Cortex of kidney (tissue), 1 donor: ENCODE data around the gene CTSA.

Source experiments
- DNase-seq: peaks from one replicate; lab custom pipeline; 2025; lab: John Stamatoyannopoulos, UW

Gene CTSA

DNA sequence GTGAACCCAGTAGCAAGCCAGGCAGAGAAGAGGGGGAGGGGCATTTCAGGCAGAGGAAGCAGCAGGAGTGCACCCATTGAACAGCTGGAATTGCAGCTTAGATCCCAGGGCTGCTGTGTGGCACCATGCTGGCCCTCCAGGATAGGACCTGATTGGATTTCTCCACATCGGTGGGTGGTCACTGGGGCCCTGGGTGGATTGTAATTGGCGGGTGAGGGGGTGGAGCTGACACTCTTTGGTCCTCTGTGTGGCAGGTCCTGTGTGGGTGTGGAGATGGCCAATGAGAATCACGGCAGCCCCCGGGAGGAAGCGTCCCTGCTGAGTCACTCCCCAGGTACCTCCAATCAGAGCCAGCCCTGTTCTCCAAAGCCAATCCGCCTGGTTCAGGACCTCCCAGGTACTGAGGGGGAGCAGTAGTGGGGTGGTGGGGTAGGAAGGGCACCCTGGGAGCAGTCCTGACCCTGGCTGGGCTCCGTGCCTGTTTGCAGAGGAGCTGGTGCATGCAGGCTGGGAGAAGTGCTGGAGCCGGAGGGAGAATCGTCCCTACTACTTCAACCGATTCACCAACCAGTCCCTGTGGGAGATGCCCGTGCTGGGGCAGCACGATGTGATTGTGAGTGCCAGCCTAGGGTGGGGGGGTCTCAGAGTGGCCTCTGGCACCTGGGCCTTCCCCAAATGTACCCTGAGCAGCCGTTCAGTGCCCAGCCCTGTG is 47.7 kb downstream of the CTSA start:
- no peak for DNase-seq

GRCh38 chr20:45940053-45940452 is 48.9 kb downstream of the CTSA start:
- no peak for DNase-seq

DNA sequence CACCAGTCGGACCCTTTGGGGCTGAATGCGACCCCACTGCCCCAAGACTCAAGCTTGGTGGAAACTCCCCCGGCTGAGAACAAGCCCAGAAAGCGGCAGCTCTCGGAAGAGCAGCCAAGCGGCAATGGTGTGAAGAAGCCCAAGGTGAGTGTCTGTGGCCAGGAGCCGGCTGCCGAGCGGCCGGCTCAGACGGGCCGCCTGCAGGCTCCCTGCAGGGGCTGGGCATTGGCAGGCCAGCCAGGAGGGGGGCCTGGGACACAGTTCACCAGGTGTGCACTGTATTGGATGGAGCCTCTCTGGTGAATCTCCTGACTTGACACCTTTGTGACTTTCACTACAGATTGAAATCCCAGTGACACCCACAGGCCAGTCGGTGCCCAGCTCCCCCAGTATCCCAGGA is 49.3 kb downstream of the CTSA start:
- no peak for DNase-seq

DNA sequence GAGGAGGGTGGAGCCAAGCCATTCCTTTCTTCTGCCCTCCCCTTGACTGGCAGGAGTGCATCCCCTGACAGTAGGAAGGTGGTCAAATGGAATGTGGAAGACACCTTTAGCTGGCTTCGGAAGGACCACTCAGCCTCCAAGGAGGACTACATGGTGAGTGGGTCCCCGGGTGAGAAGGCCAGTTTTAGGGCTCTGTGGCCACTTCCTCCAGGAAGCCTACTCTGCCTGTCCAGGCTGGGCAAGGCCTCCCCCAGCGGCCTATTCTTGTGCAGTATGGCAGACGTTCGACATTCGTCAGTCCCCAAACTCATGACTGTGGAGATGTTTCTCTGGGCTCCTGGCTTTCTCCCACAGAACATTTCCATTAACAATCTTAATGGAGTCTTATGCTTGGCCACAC is 52.5 kb downstream of the CTSA start:
- no peak for DNase-seq

DNA sequence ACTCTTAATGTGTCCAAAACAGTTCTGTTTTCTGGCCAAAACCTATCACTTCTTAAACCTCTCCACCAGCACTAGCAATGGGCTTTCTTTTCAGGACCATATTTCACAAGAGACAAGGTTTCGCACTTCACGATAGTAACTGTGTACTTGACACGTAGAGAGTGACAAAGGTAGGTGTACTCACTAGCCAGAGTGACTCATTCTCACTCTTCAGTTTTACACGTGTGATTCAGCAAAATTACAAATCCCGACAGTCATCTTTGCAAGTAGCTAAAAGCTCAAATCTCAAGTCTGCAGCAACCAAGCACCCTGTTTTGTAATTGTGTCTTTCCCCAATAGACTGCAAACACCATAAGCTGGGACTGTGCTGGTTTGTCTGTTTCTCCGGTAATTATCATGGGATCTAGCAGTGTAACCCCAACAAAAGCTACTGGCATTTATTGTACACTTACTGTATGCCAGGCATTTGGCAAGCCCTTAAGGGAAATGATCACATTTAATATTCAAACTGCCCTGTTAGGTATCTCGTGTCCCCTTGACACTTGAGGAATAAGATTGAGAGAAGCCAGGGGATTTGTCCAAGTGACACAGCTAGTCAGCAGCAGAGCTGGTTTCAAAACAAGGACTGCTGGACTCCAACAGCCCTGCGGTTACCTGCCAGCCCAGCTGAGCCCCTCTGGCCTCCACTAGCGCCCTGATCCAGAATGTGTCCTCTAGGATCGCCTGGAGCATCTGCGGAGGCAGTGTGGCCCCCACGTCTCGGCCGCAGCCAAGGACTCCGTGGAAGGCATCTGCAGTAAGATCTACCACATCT is 53.2 kb downstream of the CTSA start:
- no peak for DNase-seq

- no peak for DNase-seq
These were observed 54.0 kb downstream of the CTSA start for GRCh38 chr20:45944965-45945677.

GRCh38 chr20:45945678-45946148 is 54.6 kb downstream of the CTSA start:
- no peak for DNase-seq

DNA sequence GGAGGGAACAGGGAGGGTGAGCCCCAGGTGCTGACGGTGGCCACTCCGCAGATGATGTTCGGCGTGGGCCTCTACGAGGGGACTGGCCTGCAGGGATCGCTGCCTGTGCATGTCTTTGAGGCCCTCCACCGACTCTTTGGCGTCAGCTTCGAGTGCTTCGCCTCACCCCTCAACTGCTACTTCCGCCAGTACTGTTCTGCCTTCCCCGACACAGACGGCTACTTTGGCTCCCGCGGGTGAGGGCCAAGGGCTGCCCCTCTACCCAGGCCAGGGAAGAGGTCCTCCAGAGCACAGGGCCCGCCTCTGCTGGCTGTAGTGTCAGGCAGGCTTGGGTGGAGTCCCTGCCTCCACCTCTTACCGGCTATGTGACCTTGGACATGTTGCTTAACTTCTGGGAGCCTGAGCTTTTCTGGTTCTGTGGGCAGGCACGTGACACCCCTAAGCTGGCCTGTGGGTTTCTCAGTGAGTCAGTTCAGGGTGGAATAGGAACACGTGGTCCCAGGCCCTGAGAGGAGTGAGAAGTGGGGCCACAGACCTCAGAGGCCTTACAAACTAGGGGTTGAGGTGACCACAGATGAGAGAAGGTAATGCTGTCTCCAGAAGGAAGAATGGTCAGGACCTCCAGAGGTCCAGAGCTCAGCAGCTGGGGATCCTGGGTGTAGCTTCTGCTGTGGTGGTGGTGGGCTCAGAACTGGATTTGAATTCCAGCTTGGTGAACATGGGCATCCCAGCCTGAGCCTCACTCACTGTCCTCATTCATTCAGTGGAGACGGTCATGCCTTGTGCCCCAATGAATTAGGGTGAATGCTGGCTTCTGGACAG is 55.2 kb downstream of the CTSA start:
- DNase-seq: no peak

DNA sequence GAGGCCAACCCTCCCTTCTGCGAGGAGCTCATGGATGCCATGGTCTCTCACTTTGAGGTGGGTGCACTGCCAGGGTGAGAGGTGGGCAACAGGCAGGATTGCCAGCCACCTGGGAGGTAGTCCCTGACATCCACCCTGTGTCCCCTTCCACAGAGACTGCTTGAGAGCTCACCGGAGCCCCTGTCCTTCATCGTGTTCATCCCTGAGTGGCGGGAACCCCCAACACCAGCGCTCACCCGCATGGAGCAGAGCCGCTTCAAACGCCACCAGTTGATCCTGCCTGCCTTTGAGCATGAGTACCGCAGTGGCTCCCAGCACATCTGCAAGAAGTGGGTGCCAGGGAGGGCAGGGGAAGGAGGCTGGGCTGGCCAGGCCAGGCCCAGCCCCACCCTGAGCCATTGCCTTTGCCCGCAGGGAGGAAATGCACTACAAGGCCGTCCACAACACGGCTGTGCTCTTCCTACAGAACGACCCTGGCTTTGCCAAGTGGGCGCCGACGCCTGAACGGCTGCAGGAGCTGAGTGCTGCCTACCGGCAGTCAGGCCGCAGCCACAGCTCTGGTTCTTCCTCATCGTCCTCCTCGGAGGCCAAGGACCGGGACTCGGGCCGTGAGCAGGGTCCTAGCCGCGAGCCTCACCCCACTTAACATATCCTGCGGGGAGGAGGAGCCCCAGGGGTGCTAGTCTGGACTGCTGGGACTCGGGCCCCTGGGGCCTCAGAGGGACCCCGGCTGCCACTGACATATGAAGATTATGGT is 56.2 kb downstream of the CTSA start:
- DNase-seq: no peak

DNA sequence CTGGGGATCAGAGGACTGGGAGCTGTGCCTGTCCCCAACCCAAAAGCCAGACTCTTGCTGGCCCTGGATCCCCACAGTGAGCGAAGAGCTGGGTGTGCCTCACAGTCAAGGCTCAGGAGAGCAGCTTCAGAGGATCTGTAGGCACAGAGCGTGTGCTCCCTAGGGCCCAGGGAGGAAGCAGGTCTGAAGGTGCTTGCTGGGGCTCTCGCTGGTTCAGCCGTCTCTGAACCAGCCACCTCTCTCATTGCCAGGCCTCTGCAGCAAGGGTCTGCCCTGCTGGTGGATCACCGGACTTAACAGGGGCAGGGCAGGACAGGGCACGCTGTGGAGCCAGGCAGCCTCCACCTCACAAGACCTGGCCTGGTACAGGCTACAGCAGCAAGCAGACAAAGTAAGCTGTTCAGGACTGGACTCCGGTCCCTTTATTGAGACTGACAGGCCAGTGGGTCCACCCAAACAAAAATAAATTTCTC is 57.2 kb downstream of the CTSA start:
- no peak for DNase-seq
